Fibroblast of pulmonary artery (primary cell): ENCODE data around the gene CUL3.

Experiments used
- DNase-seq: peaks from one replicate; pipeline ENCODE4 v3.0.0-alpha.2; 2010; ENCODE audit warnings: low read depth
- H3K4me3 ChIP-seq: replicated peaks from 2 replicates; pipeline ENCODE4 v1.5.1; 2011; ENCODE audit warnings: low read depth, mild to moderate bottlenecking, control low read depth, low read length, moderate library complexity
- CTCF ChIP-seq: IDR thresholded peaks from 2 replicates; pipeline ENCODE4 v1.5.1; 2011; ENCODE audit warnings: mild to moderate bottlenecking, control low read depth, low read length, inconsistent platforms; ENCODE audit errors: missing control alignments

CUL3 gene

DNA sequence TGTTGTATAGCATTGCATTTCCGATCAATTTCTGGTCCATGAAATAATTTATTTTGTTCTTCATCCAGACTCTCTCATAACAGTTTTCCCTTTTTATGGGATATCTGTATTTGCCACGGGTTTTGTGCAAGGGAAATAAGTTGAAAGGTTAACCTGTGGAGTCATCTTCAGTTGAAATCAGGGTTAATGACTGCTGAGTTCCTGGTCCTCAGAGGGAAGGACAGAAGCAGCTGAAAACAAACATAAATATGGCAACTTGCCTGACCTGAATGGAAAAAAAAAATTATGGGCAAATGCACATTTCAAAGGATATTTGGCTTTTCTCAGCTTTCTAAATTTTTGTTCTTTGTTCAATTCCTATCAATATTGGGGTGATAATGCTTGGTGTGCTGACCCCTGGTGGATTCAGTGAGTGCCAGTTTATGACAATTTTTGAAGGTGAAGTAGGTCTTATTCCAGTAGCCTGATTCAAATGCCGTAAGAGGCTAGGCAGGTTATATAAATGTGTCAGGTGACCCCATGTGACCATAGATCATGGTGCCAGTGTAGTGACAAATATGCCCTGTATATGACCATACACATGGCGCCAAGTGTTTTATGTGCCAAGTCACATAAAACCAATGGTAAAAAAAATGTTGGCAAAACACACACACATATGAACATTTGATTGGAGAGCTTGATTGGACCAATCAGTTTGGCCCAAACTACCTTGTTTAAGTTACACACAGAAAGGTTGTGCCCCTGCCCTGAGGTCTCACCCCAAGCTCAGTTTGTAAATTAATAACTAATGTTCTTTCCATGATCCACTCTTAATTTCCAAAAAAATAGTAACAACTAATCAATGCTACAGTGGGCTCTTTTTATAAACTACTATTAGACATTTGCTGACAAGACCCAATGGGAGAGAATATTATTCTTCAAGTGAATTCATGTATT, 135.7 kb downstream of the CUL3 start:
- H3K4me3 ChIP-seq = no peak overlapping the region
- TF ChIP-seq CTCF = peak; percentile 68
- DNase-seq = peak; percentile 35

- no peak for TF ChIP-seq CTCF
- no peak overlapping the region for H3K4me3 ChIP-seq
These were observed 136.9 kb downstream of the CUL3 start for GRCh38 chr2:224448236-224448635.

DNA sequence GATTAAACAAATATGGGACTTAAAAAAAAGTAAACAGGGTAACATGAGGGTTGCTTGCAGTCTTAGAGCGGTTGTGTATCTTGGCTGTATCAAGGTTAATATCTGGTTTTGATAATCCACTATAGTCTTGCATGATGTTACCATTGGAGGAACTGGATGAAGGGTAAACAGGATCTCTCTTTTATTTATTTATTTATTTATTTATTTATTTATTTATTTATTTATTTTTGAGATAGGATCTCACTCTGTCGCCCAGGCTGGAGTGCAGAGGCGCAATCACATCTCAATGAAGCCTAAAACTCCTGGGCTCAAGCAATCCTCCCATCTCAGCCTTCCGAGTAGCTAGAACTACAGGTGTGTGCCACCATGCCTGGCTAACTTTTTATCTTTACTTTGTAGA, 140.4 kb downstream of the CUL3 start:
- TF ChIP-seq CTCF = no peak
- no peak for DNase-seq
- no peak overlapping the region for H3K4me3 ChIP-seq

More at GRCh38 chr2:224448236-224448635, 136.9 kb downstream of the CUL3 start:
- DNase-seq = no peak

DNA sequence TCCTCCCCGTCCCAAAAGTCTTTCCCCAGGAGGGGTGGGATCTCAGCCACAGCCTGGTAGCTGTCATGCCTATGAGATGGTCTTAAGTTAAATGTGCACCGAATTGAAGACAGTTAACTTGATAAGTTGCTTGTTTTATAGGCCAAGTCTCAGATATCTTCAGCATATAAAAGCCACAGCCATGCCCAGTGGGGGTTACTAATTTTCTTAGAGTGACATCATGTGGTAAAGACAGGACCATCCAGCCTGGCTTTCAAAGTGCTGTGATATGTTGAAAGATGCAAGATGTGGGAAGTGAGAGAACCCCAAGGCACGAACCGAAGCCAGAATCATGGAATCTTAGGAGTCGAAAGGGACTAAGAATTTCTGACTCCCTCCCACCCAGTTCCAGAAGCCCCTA, 141.1 kb downstream of the CUL3 start:
- no peak overlapping the region for H3K4me3 ChIP-seq
- no peak for TF ChIP-seq CTCF
- no peak for DNase-seq

DNA sequence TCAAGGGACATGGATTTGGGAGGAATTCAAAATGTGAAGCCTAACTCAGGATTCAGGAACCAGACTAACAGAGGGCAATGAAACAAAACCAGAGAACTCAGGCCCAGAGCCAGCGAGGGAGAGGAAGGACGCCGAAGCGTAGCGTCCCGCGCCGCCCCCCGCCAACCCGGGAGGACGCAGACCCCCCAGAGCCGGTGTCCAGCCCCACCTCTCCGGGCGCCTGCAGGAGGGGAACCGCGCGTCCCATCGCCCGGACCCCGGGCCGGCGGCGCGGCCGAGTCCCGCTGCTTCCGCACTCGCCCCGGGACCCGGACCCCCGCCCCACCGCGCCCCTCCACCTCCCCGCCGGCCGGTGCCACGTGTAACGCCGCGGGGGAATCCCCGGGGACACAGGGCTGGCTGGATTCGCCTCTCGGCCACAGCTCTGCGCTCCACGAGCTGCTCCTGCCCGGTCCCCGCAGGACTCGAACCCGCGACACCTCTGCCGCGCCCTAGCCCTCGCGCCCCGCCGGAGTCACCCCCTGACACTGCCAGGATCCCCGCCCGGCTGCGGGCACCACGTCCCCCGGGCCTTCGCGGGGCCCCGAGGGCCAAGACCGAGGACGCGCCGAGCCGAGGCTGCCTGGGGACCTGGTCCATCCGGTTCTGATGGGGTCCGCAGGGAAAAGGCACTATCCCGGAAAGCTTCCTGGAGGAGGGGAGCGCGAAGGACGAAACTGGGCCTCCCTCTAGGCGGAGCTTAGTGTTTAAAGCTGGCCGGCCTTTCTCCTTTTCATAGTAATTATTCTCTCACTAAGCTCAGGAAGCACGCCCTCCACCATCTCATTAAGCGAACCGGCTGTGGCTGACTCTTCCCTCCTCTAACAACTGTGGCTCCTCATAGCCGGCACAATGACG, 142.8 kb downstream of the CUL3 start:
- peak; percentile 15 for DNase-seq
- TF ChIP-seq CTCF = no peak
- H3K4me3 ChIP-seq = peak overlapping the region; percentile 56

GRCh38 chr2:224440988-224441387, 144.2 kb downstream of the CUL3 start:
- DNase-seq = no peak
- no peak overlapping the region for H3K4me3 ChIP-seq
- TF ChIP-seq CTCF = no peak
